HCEC 1CT (cell line): ENCODE results near the gene KCNN1.
"Not testable (repeated sequence)": the region's sequence is repeated elsewhere in the genome, so short reads cannot be mapped to it uniquely, and the experiment has no call there.

Source experiments
- DNase-seq: peaks from one replicate; pipeline ENCODE4 v3.0.0-alpha.2; 2017

The KCNN1 gene

GRCh38 chr19:18031401-18031800 is 64.5 kb downstream of the KCNN1 start:
- DNase-seq: not testable (repeated sequence)

- not testable (repeated sequence) for DNase-seq
These were observed 65.2 kb downstream of the KCNN1 start for GRCh38 chr19:18032102-18032501.

- no peak for DNase-seq
These were observed 74.1 kb downstream of the KCNN1 start for GRCh38 chr19:18041054-18041453.

- no peak for DNase-seq
These were observed 76.8 kb downstream of the KCNN1 start for GRCh38 chr19:18043676-18044075.

- DNase-seq: peak; percentile 43
These were observed 78.0 kb downstream of the KCNN1 start for GRCh38 chr19:18044825-18045304.

GRCh38 chr19:18045307-18046050 is 78.6 kb downstream of the KCNN1 start:
- no peak for DNase-seq

GRCh38 chr19:18046059-18046718 is 79.3 kb downstream of the KCNN1 start:
- DNase-seq: peak; percentile 38

- peak; percentile 4 for DNase-seq
These were observed 82.5 kb downstream of the KCNN1 start for GRCh38 chr19:18049385-18049784.
